AG10803 (cell line): ENCODE measurements around the gene PRSS21.

Experiments
- DNase-seq: peaks from one replicate; pipeline ENCODE4 v3.0.0; 2010; ENCODE audit warnings: low read depth
- H3K4me3 ChIP-seq: 2 replicates; pipeline ENCODE4 v1.5.1; 2011; ENCODE audit warnings: mild to moderate bottlenecking, low read length, control low read depth
- CTCF ChIP-seq: conservative IDR thresholded peaks from 2 replicates; pipeline ENCODE4 v1.5.1; 2011; ENCODE audit warnings: mild to moderate bottlenecking, low read length, control low read depth, inconsistent platforms

The PRSS21 gene

DNA sequence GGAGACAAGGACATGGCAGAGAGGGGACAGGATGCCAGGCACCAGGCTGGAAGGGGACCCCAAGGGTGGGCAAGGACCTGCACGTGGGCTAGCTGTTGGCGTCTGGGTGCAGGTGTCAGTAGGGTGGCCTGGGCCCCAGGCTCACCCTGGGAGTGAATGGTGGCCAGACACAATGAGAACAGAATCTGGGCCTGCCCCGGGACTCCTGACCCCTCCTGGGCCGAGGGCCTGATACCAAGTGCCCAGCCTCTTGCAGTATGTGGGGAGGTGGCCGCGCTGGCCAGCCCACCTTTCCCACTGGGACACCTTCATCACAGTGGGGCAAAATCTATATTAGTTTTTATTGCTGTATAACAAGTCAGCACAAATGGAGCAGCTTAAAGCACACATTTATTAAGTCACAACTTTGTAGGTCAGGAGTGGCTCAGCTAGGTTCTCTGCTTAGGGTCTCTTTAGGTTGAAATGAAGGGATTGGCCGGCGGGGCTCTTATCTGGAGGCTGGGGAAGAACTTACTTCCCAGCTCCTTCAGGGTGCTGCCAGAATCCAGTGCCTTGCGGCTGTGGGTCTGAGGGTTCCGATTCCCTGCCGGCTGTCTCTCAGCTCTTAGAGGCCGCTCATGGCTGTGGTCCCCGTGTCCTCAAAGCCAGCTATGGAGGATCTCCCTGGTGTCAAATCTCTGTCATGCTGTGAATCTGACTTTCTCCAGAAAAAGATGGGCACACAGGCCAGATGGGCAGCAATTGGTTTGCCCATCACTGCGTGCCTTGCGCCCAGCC, 33.3 kb upstream of the PRSS21 start:
- no peak overlapping the region for H3K4me3 ChIP-seq
- no peak for DNase-seq
- no peak for TF ChIP-seq CTCF

DNA sequence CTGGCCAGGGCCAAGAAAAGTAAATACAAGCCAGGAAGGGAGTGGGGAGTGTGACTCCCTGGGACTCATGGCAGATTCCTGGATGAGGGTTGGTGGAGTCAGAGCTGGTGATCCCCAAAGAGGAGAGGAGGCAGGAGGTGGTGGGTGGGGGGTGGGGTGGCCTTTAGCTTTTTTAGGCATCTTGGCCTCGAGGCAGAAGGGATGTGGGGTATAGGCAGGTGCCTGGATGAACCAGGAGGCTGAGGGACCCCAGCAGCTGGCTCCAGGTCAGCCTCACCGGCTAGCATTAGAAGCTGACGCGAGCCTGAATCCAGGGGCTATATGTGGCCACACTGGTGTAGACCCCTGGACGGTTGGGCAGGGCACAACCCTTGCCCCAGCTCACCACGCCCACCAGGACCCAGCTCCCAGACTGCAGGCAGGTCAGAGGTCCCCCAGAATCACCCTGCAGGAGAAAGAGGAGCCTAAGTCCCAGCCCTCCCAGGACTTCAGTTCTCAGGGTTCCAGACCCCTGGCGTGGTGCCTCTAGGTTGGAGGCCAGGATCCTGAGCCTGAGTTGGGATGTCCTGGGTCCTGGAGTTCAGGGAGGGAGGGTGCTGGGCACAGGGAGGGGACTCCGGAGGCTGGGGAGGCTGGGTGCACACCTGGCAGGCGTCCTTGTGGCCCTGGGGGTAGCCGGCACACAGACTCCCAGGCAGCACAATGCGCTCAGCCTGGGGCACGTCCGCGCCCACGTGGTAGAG, 32.5 kb upstream of the PRSS21 start:
- no peak for DNase-seq

GRCh38 chr16:2785101-2785991, 31.7 kb upstream of the PRSS21 start:
- no peak for TF ChIP-seq CTCF
- no peak overlapping the region for H3K4me3 ChIP-seq
- DNase-seq, result no peak

More for the DNA sequence above, 32.5 kb upstream of the PRSS21 start:
- TF ChIP-seq CTCF, result no peak
- H3K4me3 ChIP-seq, result no peak overlapping the region

- no peak overlapping the region for H3K4me3 ChIP-seq
Observed at GRCh38 chr16:2786061-2786825, 30.8 kb upstream of the PRSS21 start.

GRCh38 chr16:2786826-2787151, 30.2 kb upstream of the PRSS21 start:
- H3K4me3 ChIP-seq, result no peak overlapping the region
- DNase-seq, result no peak
- no peak for TF ChIP-seq CTCF

More at GRCh38 chr16:2786061-2786825, 30.8 kb upstream of the PRSS21 start:
- no peak for TF ChIP-seq CTCF
- no peak for DNase-seq

- H3K4me3 ChIP-seq, result no peak within 1 kb of the TSS
- no peak for TF ChIP-seq CTCF
- no peak for DNase-seq
Observed at GRCh38 chr16:2787406-2787805, 29.6 kb upstream of the PRSS21 start, which contains the start of gene PRSS33. PRSS33 (minus strand) TSS chr16:2787560; CDS start chr16:2786547, 1,013 bp downstream.
